ENCODE results near the gene EPHB2. TPM values are rescaled to one million over a fixed set of nuclear protein-coding genes. Genes with fewer than 3 reads are reported as not detected.

The EPHB2 gene
- total RNA-seq, 5 donors from 2014 or later (not counting 1 experiment from before 2014, with no cell fraction given): 0.06 to 0.20 (median 0.12) TPM; not detected in 2

- no peak overlapping the region for H3K4me3 ChIP-seq (ENCODE audit: control insufficient read depth in 1 of 2, extremely low read depth in 1 of 2, low read length in 1 of 2)
- no peaks in the 10 kb centered on the region for H3K36me3 ChIP-seq (ENCODE audit: control insufficient read depth in 2 of 2, extremely low read depth in 1 of 2, insufficient read depth in 1 of 2, low read length in 1 of 2)
- Mint-ChIP-seq H3K27ac (no peak overlapping the region), H3K27me3 (peaks cover 15 to 34% of the 10 kb centered on the region in 2 donors), H3K4me3 (no peak overlapping the region), H3K4me1 (no peaks in the 10 kb centered on the region), H3K9me3 (no peaks in the 10 kb centered on the region), H3K36me3 (no peaks in the 10 kb centered on the region)
- no peaks in the 10 kb centered on the region for H3K9me3 ChIP-seq
- CTCF ChIA-PET: no interaction called here
- POLR2A ChIA-PET: no interaction called here
- peaks cover 0 to 24% of the 10 kb centered on the region in 2 experiments for H3K27me3 ChIP-seq (replicated peaks in 1 of 2; ENCODE audit: control insufficient read depth in 2 of 2, extremely low read depth in 1 of 2, insufficient read depth in 2 of 2, low read length in 1 of 2)
- H3K27ac ChIP-seq (ENCODE audit: low read length): no peak overlapping the region
- ATAC-seq (replicated peaks in 1 of 4) (no peak), DNase-seq (no peak)
- H3K4me1 ChIP-seq (ENCODE audit: control insufficient read depth in 1 of 2, extremely low read depth in 1 of 2, insufficient read depth in 2 of 2, low read length in 2 of 2): no peaks in the 10 kb centered on the region
- WGBS (ENCODE audit: insufficient coverage): 87% methylated on average over 9 of the region's 17 CpGs
Measured at GRCh38 chr1:22773981-22774832, 63.6 kb downstream of the EPHB2 start.

- POLR2A ChIA-PET: no interaction called here
- Mint-ChIP-seq H3K27me3 (peaks cover 18 to 38% of the 10 kb centered on the region in 2 donors), H3K27ac (no peak overlapping the region), H3K36me3 (no peaks in the 10 kb centered on the region), H3K9me3 (no peaks in the 10 kb centered on the region), H3K4me1 (no peaks in the 10 kb centered on the region), H3K4me3 (no peak overlapping the region)
- Histone ChIP-seq H3K4me3 (ENCODE audit: control insufficient read depth in 1 of 2, extremely low read depth in 1 of 2, low read length in 1 of 2) (no peak overlapping the region), H3K9me3 (no peaks in the 10 kb centered on the region), H3K27ac (ENCODE audit: low read length) (no peak overlapping the region), H3K4me1 (ENCODE audit: control insufficient read depth in 1 of 2, extremely low read depth in 1 of 2, insufficient read depth in 2 of 2, low read length in 2 of 2) (no peaks in the 10 kb centered on the region), H3K36me3 (ENCODE audit: control insufficient read depth in 2 of 2, extremely low read depth in 1 of 2, insufficient read depth in 1 of 2, low read length in 1 of 2) (no peaks in the 10 kb centered on the region), H3K27me3 (replicated peaks in 1 of 2; ENCODE audit: control insufficient read depth in 2 of 2, extremely low read depth in 1 of 2, insufficient read depth in 2 of 2, low read length in 1 of 2) (peaks cover 0 to 26% of the 10 kb centered on the region in 2 experiments)
- no peak for DNase-seq
- no peak for ATAC-seq (replicated peaks in 1 of 4)
- CTCF ChIA-PET: no interaction called here
Measured at GRCh38 chr1:22774833-22775182, 64.2 kb downstream of the EPHB2 start.

- H3K36me3 ChIP-seq (ENCODE audit: control insufficient read depth in 2 of 2, extremely low read depth in 1 of 2, insufficient read depth in 1 of 2, low read length in 1 of 2): no peaks in the 10 kb centered on the region
- no peaks in the 10 kb centered on the region for H3K36me3 Mint-ChIP-seq
- ATAC-seq (replicated peaks in 1 of 4): no peak
- POLR2A ChIA-PET: no interaction called here
- H3K4me3 Mint-ChIP-seq: no peak overlapping the region
- no peaks in the 10 kb centered on the region for H3K4me1 ChIP-seq (ENCODE audit: control insufficient read depth in 1 of 2, extremely low read depth in 1 of 2, insufficient read depth in 2 of 2, low read length in 2 of 2)
- H3K27me3 ChIP-seq (replicated peaks in 1 of 2; ENCODE audit: control insufficient read depth in 2 of 2, extremely low read depth in 1 of 2, insufficient read depth in 2 of 2, low read length in 1 of 2): peaks cover 0 to 31% of the 10 kb centered on the region in 2 experiments
- 35% methylated on average over 2 of the region's 7 CpGs for WGBS (ENCODE audit: insufficient coverage)
- no peaks in the 10 kb centered on the region for H3K9me3 ChIP-seq
- peaks cover 21 to 37% of the 10 kb centered on the region in 2 donors for H3K27me3 Mint-ChIP-seq
- no peaks in the 10 kb centered on the region for H3K9me3 Mint-ChIP-seq
- H3K27ac Mint-ChIP-seq: no peak overlapping the region
- H3K4me3 ChIP-seq (ENCODE audit: control insufficient read depth in 1 of 2, extremely low read depth in 1 of 2, low read length in 1 of 2): no peak overlapping the region
- CTCF ChIA-PET: no interaction called here
- H3K4me1 Mint-ChIP-seq: no peaks in the 10 kb centered on the region
- DNase-seq: no peak
- no peak overlapping the region for H3K27ac ChIP-seq (ENCODE audit: low read length)
Measured at GRCh38 chr1:22775478-22775877, 64.8 kb downstream of the EPHB2 start.

DNA sequence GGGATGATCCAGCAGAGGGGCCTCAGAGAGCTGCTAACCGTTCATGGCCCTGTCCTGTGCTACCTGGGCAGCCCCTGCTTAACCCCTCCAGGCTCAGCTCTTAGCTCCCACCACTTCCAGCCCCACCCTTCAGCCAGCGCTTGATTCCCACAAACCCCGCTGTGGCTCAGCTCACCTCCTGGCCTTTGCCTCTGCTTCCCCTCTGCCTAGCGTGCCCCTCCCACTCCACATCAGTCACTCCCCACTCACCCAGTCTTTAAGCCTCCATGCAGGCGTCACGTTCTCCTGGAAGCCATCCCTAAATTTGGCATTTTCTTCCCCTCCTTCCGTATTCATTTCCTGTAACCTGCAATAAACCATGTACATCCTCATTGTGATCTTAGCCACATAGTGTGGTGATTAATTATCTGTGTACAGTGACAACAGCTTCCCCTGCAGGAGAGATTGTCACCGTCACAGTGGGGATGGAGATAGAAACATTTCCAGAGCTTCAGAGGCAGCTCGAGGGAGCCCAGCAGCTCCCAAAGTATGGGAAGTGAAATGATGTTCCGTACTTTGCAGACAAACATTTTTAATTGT lies 65.5 kb downstream of the EPHB2 start:
- Histone ChIP-seq H3K4me3 (ENCODE audit: control insufficient read depth in 1 of 2, extremely low read depth in 1 of 2, low read length in 1 of 2) (no peak overlapping the region), H3K4me1 (ENCODE audit: control insufficient read depth in 1 of 2, extremely low read depth in 1 of 2, insufficient read depth in 2 of 2, low read length in 2 of 2) (no peaks in the 10 kb centered on the region), H3K27ac (ENCODE audit: low read length) (no peak overlapping the region), H3K36me3 (ENCODE audit: control insufficient read depth in 2 of 2, extremely low read depth in 1 of 2, insufficient read depth in 1 of 2, low read length in 1 of 2) (no peaks in the 10 kb centered on the region), H3K27me3 (replicated peaks in 1 of 2; ENCODE audit: control insufficient read depth in 2 of 2, extremely low read depth in 1 of 2, insufficient read depth in 2 of 2, low read length in 1 of 2) (peaks cover 0 to 33% of the 10 kb centered on the region in 2 experiments), H3K9me3 (no peaks in the 10 kb centered on the region)
- DNase-seq (no peak), ATAC-seq (replicated peaks in 1 of 4) (no peak)
- Mint-ChIP-seq H3K9me3 (no peaks in the 10 kb centered on the region), H3K27me3 (peaks cover 22 to 36% of the 10 kb centered on the region in 2 donors), H3K4me3 (no peak overlapping the region), H3K36me3 (no peaks in the 10 kb centered on the region), H3K27ac (no peak overlapping the region), H3K4me1 (no peaks in the 10 kb centered on the region)
- CTCF ChIA-PET: no interaction called here
- POLR2A ChIA-PET: no interaction called here
- WGBS (ENCODE audit: insufficient coverage): 32% methylated on average over 6 of the region's 10 CpGs

DNA sequence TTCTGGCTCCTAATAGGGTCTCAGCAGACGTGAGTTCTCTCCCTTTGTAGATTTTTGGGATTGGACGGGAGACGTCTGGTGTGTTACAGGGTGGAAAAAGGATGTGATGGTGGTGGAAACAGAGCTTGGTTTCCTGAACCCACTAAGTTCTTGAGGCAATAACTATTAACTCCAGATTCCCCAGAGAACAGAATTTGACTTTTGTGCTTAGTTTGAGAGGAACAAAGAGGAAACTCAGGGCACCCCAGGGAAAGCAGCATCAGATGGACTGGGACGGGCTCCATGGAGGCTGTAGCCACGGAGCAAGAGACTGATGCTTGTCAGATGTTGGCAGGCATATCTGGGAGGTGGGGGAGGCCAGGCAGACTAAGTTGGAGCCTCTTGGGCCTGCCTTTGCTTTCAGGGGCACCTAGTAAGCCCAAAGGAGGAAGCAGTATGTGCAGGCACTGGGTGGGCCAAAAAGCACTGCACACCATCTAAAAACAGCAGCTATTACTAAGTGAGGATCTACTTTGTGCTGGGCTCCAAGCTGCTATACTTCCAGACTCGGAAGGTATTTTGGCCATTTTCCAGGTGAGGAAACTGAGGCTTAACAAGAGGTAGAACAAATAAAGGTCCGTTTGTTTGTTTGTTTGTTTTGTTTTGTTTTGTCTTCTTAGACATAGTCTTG lies 66.9 kb downstream of the EPHB2 start:
- Mint-ChIP-seq H3K36me3 (no peaks in the 10 kb centered on the region), H3K27ac (no peak overlapping the region), H3K4me3 (no peak overlapping the region), H3K9me3 (no peaks in the 10 kb centered on the region), H3K4me1 (no peaks in the 10 kb centered on the region), H3K27me3 (peaks cover 22 to 35% of the 10 kb centered on the region in 2 donors)
- CTCF ChIA-PET: no interaction called here
- no peaks in the 10 kb centered on the region for H3K9me3 ChIP-seq
- ATAC-seq (replicated peaks in 1 of 4): no peak
- no peak for DNase-seq
- POLR2A ChIA-PET: no interaction called here
- no peak overlapping the region for H3K27ac ChIP-seq (ENCODE audit: low read length)
- no peaks in the 10 kb centered on the region for H3K36me3 ChIP-seq (ENCODE audit: control insufficient read depth in 2 of 2, extremely low read depth in 1 of 2, insufficient read depth in 1 of 2, low read length in 1 of 2)
- H3K27me3 ChIP-seq (replicated peaks in 1 of 2; ENCODE audit: control insufficient read depth in 2 of 2, extremely low read depth in 1 of 2, insufficient read depth in 2 of 2, low read length in 1 of 2): peaks cover 0 to 24% of the 10 kb centered on the region in 2 experiments
- H3K4me3 ChIP-seq (ENCODE audit: control insufficient read depth in 1 of 2, extremely low read depth in 1 of 2, low read length in 1 of 2): no peak overlapping the region
- no peaks in the 10 kb centered on the region for H3K4me1 ChIP-seq (ENCODE audit: control insufficient read depth in 1 of 2, extremely low read depth in 1 of 2, insufficient read depth in 2 of 2, low read length in 2 of 2)
- WGBS (ENCODE audit: insufficient coverage): 70% methylated on average over 4 of the region's 7 CpGs

GRCh38 chr1:22778408-22778807 lies 67.8 kb downstream of the EPHB2 start:
- peaks cover 0 to 28% of the 10 kb centered on the region in 2 experiments for H3K27me3 ChIP-seq (replicated peaks in 1 of 2; ENCODE audit: control insufficient read depth in 2 of 2, extremely low read depth in 1 of 2, insufficient read depth in 2 of 2, low read length in 1 of 2)
- Mint-ChIP-seq H3K36me3 (no peaks in the 10 kb centered on the region), H3K27ac (no peak overlapping the region), H3K4me1 (no peaks in the 10 kb centered on the region), H3K4me3 (no peak overlapping the region), H3K27me3 (peaks cover 22 to 35% of the 10 kb centered on the region in 2 donors), H3K9me3 (no peaks in the 10 kb centered on the region)
- ChIA-PET CTCF (no interaction called here), POLR2A (no interaction called here)
- H3K36me3 ChIP-seq (ENCODE audit: control insufficient read depth in 2 of 2, extremely low read depth in 1 of 2, insufficient read depth in 1 of 2, low read length in 1 of 2): no peaks in the 10 kb centered on the region
- no peak for ATAC-seq (replicated peaks in 1 of 4)
- no peak overlapping the region for H3K4me3 ChIP-seq (ENCODE audit: control insufficient read depth in 1 of 2, extremely low read depth in 1 of 2, low read length in 1 of 2)
- no CpG with 5 or more reads among the region's 2 CpGs for WGBS (ENCODE audit: insufficient coverage)
- H3K4me1 ChIP-seq (ENCODE audit: control insufficient read depth in 1 of 2, extremely low read depth in 1 of 2, insufficient read depth in 2 of 2, low read length in 2 of 2): no peaks in the 10 kb centered on the region
- DNase-seq: no peak
- no peak overlapping the region for H3K27ac ChIP-seq (ENCODE audit: low read length)
- H3K9me3 ChIP-seq: no peaks in the 10 kb centered on the region

All from T-cell (primary cell).